ENCODE measurements around the gene CCDC47. TPM values are rescaled to one million over a fixed set of nuclear protein-coding genes. Genes with fewer than 3 reads are reported as not detected.

The CCDC47 gene
- total and polyA plus RNA-seq, 2 of the 13 experiments (the other 11 are each of a cell fraction or from before 2014, with no cell fraction given): 59.3 to 99.5 TPM

GRCh38 chr17:63740464-63741142 is 32.8 kb downstream of the CCDC47 start:
- ATAC-seq (no peak; the same call in none of the 3 replicates), DNase-seq (ENCODE audit: low spot score) (no peak), FAIRE-seq (no peak)
- Histone ChIP-seq H3K79me2 (ENCODE audit: insufficient read depth, low read length) (peaks cover 12% of the 10 kb centered on the region), H3K27ac (ENCODE audit: extremely low read length, insufficient read depth, low read length) (peak overlapping the region; percentile 84), H3K9me3 (ENCODE audit: low read length) (no peaks in the 10 kb centered on the region), H3K4me3 (replicated peaks in 1 of 3; ENCODE audit: insufficient read depth in 1 of 3, low read depth in 2 of 3, low read length in 3 of 3) (peak overlapping the region; percentile 75 to 99 (median 92)), H3K4me2 (ENCODE audit: low read depth, low read length) (peak overlapping the region; percentile 72), H3K4me1 (ENCODE audit: insufficient read depth, low read length) (peaks cover 14% of the 10 kb centered on the region), H3K9ac (ENCODE audit: insufficient read depth, low read depth, low read length) (peak overlapping the region; percentile 93), H4K20me1 (ENCODE audit: insufficient read depth, low read length) (no peaks in the 10 kb centered on the region), H2AFZ (ENCODE audit: low read length) (peak overlapping the region; percentile 57), H3K27me3 (ENCODE audit: control insufficient read depth in 1 of 2, insufficient read depth in 2 of 2, low read length in 2 of 2) (no peaks in the 10 kb centered on the region; a peak in 1 of 5 replicates), H3K36me3 (replicated peaks in 1 of 2; ENCODE audit: control insufficient read depth in 1 of 2, insufficient read depth in 2 of 2, low read length in 2 of 2) (peaks cover 1 to 2% of the 10 kb centered on the region in 2 experiments; a peak in 3 of 5 replicates)
- BruUV-seq (replicated peaks): TSS peak; percentile 65
- CTCF ChIA-PET (ENCODE audit: low intra/inter-chr PET ratio, low total read pairs): no interaction called here
- WGBS (ENCODE audit: low lambda C conversion rate): 22% methylated on average over 12 of the region's 12 CpGs
- intact Hi-C loops (cut with micrococcal nuclease; ENCODE audit: unreplicated experiment): loop anchor here (1.0 to 2.0 kb wide), 3 partner anchors 33 to 190 kb away; partner anchors contain the start of genes CCDC47, DCAF7, FTSJ3 and PSMC5
- TF ChIP-seq ZNF747 (CRISPR knock-in tag; IDR thresholded peaks at IDR 0.05; ENCODE audit: borderline replicate concordance): 0 out of 2 replicates have a peak, but pooled peaks have one; percentile 38
- TF ChIP-seq ZNF703 (CRISPR knock-in tag; IDR thresholded peaks at IDR 0.05; ENCODE audit: borderline replicate concordance): no peak
- TF ChIP-seq MAZ (IDR thresholded peaks at IDR 0.05; ENCODE audit: borderline replicate concordance, low read depth, low read length): no peak
- TF ChIP-seq MAZ (CRISPR knock-in tag; IDR thresholded peaks at IDR 0.05; ENCODE audit: low read depth): peak; percentile 24; the same call in 1 of the 2 replicates
- peak; percentile 39; the same call in 1 of the 2 replicates for TF ChIP-seq ZNF136 (CRISPR knock-in tag; IDR thresholded peaks at IDR 0.05; ENCODE audit: low read depth)
- in situ Hi-C loops (cut with HindIII; ENCODE audit: extremely low pct_ligation_motif_present, low pct_unique_long_range_greater_than_20kb): no loop called here
- POLR2A ChIA-PET: interaction anchor here (0.7 to 4.8 kb wide), 3 partner anchors 10 to 119 kb away, joined by 3 to 77 read pairs (median 9); partner anchors contain the start of genes CCDC47, DDX42 and MAP3K3

GRCh38 chr17:63735691-63736090 is 37.7 kb downstream of the CCDC47 start:
- WGBS (ENCODE audit: low lambda C conversion rate): 96% methylated on average over 8 of the region's 8 CpGs
- Histone ChIP-seq H3K4me3 (replicated peaks in 1 of 3; ENCODE audit: insufficient read depth in 1 of 3, low read depth in 2 of 3, low read length in 3 of 3) (no peak overlapping the region), H3K4me1 (ENCODE audit: insufficient read depth, low read length) (peaks cover 6% of the 10 kb centered on the region; the same call in 1 of the 2 replicates), H3K27ac (ENCODE audit: extremely low read length, insufficient read depth, low read length) (no peak overlapping the region), H3K36me3 (replicated peaks in 1 of 2; ENCODE audit: control insufficient read depth in 1 of 2, insufficient read depth in 2 of 2, low read length in 2 of 2) (peaks cover 0 to under 1% of the 10 kb centered on the region in 2 experiments; a peak in 1 of 5 replicates), H3K4me2 (ENCODE audit: low read depth, low read length) (no peak overlapping the region), H3K9ac (ENCODE audit: insufficient read depth, low read depth, low read length) (no peak overlapping the region), H4K20me1 (ENCODE audit: insufficient read depth, low read length) (no peaks in the 10 kb centered on the region), H2AFZ (ENCODE audit: low read length) (no peak overlapping the region), H3K79me2 (ENCODE audit: insufficient read depth, low read length) (peaks cover 7% of the 10 kb centered on the region), H3K9me3 (ENCODE audit: low read length) (no peaks in the 10 kb centered on the region), H3K27me3 (ENCODE audit: control insufficient read depth in 1 of 2, insufficient read depth in 2 of 2, low read length in 2 of 2) (no peaks in the 10 kb centered on the region)
- intact Hi-C loops (cut with micrococcal nuclease; ENCODE audit: unreplicated experiment): no loop called here
- BruUV-seq (replicated peaks): no TSS peak
- DNase-seq (ENCODE audit: low spot score) (no peak), FAIRE-seq (no peak), ATAC-seq (no peak)
- in situ Hi-C loops (cut with HindIII; ENCODE audit: extremely low pct_ligation_motif_present, low pct_unique_long_range_greater_than_20kb): no loop called here
- CTCF ChIA-PET (ENCODE audit: low intra/inter-chr PET ratio, low total read pairs): no interaction called here
- POLR2A ChIA-PET: no interaction called here
- TF ChIP-seq SOX13 (IDR thresholded peaks at IDR 0.05): no peak
- no peak for TF ChIP-seq SOX13 (CRISPR knock-in tag; conservative IDR thresholded peaks at IDR 0.05 in 1 of 2, IDR thresholded peaks at IDR 0.05 in 1 of 2)
- no peak for TF ChIP-seq TFDP1 (CRISPR knock-in tag; IDR thresholded peaks at IDR 0.05; ENCODE audit: borderline replicate concordance)
- no peak for TF ChIP-seq FOXP1 (IDR thresholded peaks at IDR 0.05)
- TF ChIP-seq FOXP1 (CRISPR knock-in tag; IDR thresholded peaks at IDR 0.05): no peak
- TF ChIP-seq SIX1 (CRISPR knock-in tag; IDR thresholded peaks at IDR 0.05; ENCODE audit: borderline replicate concordance): no peak
- TF ChIP-seq ZNF101 (CRISPR knock-in tag; IDR thresholded peaks at IDR 0.05; ENCODE audit: borderline replicate concordance, low read depth): no peak
- TF ChIP-seq TERF1 (CRISPR knock-in tag; IDR thresholded peaks at IDR 0.05): no peak
- no peak for TF ChIP-seq STAG1 (CRISPR knock-in tag; IDR thresholded peaks at IDR 0.05)
- no peak for TF ChIP-seq ZSCAN21 (CRISPR knock-in tag; IDR thresholded peaks at IDR 0.05; ENCODE audit: borderline replicate concordance)
- no peak for TF ChIP-seq ZNF556 (CRISPR knock-in tag; IDR thresholded peaks at IDR 0.05; ENCODE audit: borderline replicate concordance)
